HG03469 (cell line): ENCODE results near the gene PADI4.

Source experiments
- ATAC-seq: cut with Tn5 transposase; IDR thresholded peaks from one replicate; pipeline ENCODE4 v1.9.1; 2021; ENCODE audit warnings: mild to moderate bottlenecking, moderate library complexity, moderate number of reproducible peaks; ENCODE audit not compliant: unreplicated experiment

PADI4 gene

DNA sequence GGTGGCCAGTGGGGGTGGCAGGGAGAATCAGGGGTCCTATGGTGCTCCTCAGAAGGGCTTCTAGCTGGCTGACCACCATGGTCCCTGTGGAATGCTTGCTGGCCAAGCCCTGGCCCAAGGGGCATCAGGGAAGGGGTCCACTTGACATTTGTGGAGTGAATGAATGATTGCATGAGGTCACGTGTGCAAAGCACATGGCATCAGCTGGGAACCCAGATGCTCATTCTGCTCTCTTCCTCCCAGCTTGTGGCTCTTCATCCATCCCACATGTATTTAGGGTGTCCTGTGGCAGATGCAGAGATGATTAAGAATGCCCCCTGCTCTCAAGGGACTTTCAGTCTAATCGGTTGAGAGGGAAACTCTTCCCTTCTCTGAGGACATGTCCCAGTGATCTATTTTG is 27.1 kb upstream of the PADI4 start:
- ATAC-seq: no peak

DNA sequence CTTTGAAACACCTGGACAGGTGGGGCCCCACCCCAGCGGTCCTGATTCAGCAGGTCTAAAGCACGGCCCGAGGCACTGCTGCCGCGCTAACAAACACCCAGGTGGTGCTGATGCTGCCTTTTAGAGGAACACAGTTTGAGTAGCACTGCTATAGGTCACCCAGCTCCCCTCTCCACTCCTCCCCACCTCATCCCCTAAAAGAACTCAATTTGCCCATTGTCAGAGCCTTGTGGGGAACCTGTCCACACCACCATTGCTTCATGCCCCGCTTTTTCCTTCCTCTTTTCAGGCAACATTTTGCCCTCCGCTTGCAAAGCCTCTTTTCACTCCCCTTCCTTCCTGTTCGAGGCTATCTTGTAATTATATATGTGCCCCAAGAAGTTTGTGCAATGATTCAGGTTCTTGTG is 26.2 kb upstream of the PADI4 start:
- no peak for ATAC-seq

DNA sequence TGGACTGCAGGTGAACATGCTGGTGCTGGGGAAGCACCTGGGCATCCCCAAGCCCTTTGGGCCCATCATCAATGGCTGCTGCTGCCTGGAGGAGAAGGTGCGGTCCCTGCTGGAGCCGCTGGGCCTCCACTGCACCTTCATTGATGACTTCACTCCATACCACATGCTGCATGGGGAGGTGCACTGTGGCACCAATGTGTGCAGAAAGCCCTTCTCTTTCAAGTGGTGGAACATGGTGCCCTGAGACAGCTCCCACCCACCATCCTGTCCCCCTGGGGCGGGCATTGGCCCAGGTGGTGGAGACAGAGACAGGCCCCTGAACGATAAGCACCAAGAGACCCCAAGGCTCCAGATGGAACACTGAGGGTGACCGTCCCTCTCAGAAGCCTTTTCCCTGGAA is 25.2 kb upstream of the PADI4 start:
- no peak for ATAC-seq

DNA sequence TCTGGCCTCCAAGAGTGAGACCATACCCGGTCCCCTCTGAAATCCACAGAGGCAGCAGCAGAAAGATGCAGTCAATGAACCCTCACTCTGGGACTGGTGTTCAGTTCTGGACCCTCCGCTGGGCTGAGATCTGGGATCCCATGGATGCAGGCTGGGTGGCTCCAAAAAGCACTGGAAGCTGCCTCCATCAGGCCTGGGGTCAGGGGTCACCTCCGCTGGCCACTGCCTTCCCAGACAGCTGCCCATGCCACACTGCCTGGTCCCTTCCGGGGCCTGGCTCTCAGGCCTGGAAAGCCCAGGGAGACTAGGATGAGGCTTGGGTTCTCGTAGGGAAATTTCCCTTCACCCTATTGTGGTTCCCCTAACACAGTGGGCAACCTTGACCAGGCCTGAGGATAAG is 21.4 kb upstream of the PADI4 start:
- no peak for ATAC-seq

DNA sequence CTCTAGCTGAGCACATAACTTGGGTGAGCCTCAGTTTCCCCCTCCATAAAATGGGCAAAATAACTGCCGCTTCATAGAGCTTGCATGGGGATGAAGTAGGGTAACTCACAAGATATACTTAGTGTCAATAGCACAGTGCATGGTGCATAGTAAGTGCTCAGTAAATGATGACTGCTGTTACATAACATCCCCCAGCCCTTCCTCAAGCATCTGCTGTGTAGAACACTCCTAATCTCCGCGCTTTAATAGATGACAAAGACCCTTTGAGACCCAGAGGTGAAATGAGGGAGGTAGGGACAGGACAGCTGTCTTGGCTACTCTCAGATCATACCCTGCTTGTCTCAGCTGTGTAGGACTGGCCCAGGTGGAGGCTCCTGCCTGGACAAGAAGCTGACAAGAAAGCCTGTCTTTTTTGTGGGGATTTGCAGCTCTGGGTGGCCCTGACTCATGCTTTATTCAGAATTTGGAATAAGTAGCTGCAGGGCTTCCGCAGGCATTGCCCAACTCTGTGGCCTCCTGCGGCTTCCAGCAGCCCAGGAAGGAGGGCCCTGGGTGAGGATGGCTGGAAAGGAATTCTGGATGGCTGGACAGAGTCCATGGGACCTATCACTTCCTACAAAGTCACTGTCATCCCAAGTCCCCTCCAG is 20.7 kb upstream of the PADI4 start:
- no peak for ATAC-seq

DNA sequence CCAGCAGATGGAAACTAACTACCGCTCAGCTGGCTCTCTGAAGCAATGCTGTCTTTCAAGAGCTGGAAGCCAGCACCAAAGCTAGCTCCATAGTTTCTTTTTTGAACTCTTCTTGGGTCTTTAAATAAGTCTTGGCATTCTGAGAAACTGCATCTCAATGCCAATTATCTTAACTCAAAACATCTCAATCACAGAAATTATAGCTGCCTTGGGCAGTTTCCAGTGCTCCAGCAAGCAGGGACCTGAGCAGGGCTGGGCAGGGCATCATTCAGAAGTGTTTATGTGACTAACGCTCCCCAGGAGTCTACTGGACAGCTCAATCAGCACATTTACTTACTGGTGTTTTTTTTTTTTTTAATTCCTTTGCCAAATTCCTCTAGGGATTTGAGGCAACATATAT is 18.3 kb upstream of the PADI4 start:
- no peak for ATAC-seq

DNA sequence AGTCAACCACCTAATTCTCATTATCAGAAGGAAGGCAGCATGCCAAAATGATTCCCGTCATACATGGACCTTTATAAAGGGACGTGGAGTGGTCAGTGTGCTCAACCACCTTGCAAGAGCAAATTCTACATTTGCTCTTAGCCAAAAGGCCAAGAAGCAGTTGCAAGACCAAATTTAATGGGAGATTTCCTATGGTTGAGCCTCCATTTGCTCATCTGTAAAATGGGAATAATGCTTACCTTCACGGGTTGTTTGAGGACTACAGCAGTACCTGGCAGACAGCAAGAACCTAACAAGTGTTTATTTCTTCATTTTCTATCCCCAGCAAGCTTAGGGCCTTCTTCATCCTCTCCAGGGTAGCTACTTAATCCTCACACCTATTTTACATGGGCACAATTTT is 17.4 kb upstream of the PADI4 start:
- ATAC-seq: no peak

DNA sequence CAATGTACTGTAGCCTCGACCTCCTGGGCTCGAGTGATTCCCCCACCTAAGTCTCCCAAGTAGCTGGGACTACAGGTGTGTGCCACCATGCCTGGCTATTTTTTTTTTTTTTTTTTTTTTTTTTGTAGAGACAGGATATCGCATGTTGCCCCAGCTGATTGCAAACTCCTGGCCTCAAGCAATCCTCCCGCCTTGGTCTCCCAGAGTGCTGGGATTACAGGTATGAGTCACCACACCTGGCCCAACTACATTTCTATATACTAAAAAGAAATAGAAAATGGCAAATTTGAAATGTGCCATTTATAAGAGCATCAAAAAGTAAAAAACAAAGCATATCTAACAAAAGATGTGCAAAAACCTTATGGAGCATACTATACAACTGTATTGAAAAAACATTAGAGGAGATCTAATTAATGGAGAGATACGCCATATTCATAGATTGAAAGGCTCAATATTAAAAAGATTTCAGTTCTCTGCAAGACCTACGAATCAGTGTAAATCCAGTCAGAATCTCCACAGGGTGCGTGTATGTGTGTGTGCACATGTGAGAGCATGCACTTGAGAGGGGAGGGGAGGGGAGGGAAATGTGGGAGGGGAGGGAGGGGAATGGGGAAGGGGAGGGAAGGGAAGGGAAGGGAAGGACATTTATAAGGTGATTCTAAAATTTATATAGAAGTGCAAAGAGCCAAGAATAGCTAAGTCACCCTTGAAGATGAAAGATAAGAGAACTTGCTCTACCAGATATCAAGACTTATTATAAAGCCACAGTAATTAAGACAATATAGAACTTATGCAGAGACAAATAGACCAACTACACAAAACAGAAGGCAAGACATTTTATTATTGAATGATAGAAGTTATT is 15.5 kb upstream of the PADI4 start:
- ATAC-seq: no peak

DNA sequence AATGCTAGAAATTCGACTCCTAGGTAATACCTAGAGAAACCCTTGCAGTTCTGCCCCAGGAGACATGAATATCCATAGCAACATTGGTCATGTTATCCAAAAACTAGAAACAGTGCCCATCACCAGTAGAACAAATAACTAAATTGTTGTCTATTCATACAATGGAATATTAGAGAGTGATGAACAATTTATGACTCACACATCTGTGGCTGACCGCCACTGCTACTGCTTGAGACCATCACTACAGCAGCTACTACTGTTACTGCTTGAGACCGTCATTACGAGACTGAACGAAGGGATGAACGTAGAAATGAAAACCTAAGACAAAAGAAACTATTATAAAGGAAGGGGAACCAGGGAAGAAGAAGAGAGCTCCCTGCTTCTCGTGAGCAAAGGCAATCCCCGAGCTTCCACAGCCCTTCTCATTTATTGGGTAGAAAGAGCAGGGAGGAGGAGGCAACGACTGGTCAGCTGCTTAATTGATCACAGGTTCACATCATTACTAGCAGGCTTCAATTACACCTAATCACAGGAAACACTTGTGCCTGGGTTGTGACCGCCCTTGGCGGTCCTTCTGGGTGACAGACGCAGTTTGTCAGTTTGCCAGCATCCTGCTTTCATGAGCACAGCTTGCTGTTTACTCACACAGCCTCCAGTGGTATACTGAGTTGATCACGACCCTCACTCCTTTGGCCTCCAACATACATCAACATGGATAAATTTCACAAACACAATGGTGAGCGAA is 14.1 kb upstream of the PADI4 start:
- no peak for ATAC-seq

DNA sequence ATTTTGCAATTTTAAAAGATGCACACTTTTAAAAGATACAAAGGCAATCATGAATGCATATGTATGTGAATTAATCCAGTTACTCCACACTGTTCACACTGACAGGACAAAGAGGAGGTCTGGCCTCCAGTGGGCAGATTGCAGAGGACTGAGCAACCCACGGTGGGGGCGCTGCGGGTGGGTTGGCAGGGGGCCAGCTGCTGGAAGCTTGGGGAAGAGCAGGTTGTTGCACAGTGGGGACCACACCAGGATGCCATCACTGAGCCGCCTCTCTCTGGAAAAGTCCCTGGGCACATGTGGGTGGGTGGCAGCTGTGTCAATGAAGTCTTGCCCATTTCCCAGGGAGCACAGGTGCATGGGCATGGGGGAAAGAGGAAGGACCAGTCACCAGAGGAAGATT is 12.7 kb upstream of the PADI4 start:
- no peak for ATAC-seq

DNA sequence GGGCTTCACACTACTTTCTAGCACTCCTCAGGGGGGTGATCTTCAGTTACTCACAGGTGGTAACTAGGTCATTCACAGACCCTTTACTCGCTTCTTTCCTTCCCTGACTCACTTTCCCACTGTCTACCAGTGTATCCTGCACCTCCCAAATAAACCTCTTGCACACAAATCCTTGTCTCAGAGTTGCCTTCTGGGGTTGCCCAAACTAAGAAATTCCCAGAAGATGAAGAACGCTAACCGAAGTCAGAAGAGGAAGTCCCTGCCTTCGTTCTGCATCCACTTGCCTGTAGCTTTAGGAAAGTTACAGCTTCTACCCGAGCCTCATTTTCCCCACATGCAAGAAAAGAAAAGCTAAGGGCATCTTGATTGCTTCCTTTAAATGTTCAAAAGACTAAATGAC is 11.9 kb upstream of the PADI4 start:
- ATAC-seq: no peak

DNA sequence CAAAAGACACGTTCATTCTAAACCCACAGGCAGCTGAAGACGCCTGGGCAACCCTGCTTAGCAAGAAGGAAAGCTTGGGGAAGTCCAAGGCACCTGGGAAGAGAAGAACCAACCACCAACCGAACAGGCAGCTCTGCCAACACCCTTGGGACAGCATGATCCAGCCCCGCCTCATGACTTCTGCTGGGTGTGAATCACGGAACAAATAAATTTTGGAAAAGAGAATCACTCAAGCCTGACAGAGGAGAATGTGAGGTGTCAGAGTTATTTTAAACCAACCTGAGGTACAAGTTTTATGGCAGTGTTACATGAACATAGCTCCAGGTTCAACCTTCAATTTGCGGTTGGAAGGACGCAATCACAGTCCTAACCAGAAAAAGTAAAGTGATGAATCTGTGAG is 10.0 kb upstream of the PADI4 start:
- ATAC-seq: no peak

DNA sequence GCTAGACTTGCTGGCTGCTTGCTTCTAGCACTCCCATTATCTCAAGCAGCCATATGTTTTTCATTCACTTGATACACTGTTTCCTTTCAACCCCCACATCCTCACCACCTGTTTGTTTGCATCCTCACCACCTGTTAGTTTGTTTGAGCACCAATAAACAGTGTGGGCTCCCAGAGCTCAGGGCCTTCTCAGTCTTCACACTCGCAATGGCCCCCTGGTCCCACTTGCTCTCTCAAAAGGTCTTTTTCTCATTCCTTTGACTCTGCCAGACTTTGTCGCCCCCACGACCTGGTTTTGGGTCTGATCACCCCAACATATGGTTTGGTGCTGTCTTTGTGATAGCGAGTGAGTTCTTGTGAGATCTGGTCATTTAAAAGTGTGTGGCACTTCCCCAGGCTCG is 6.2 kb upstream of the PADI4 start:
- ATAC-seq: no peak

DNA sequence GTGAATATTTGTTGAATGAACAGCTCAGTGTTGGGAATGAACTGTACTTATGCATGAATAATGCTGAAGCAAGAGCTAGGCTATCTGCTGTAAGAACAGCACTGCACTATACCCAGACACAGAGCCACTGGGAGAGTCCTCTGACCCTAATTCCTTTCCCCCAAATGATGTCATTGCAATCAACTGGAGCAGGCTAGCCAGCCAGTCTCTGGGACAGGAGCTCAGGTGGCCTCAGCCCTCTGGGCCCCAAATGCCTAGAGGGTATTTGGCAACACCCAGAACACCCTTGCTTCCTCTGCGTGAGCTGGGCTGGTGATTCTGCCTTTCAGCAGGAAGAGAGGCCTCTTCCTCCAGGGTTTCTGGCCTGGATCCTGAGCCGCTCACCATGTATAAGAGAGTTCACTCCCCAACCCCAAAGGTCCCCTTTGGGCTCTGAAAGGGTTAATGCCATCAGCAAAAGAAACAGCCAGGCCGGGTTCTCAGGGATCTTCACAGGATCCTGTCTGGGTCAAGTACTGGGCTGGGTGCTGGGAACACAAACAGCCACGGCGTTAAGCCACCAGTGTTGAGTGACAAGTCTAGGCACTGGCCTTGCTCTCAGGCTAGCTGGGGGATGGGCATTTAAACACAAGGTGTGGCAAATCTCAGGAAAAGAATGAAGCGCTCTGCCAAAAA is 3.7 kb upstream of the PADI4 start:
- ATAC-seq: no peak

DNA sequence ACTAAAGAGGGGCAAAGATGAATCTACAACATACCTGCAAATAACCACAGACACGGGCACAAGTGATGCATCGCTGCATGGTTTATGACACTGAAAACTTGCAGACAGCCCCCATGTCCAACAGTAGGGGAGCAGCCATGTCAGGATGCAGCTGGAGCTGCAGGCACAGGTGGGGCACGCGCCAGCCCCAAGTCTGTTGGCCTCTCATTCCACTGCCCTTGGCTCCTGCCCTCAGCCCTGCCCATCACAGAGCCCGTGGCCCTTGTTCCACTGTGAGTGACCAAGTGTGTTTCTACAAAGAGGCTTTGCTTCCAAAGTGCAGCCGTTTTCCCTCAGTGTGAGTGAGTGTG is 3.2 kb upstream of the PADI4 start:
- no peak for ATAC-seq

DNA sequence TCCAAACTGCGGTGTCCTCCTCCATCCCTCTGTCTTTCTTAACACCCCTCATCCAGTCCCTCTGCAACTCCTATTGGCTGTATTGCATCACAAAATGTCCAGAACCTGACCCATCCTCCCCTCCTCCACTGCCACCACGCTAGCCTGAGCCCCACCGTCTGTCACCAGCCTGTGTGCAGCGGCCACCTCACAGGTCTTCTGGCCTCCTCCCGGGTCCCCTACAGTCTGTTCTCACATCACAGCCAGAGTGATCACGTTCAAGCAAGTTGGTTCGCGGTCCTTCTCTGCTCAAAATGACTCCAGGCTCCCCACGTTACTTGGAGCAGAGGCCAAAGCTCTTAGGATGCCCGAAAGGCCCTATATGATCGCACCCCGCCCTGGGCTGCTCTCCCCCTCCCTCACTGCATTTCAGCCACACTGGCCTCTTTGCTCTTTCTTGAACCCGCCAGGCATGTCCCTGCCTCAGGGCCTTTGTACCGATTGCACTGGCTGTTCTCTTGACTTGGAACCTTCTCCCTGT is 2.4 kb upstream of the PADI4 start:
- ATAC-seq: no peak

DNA sequence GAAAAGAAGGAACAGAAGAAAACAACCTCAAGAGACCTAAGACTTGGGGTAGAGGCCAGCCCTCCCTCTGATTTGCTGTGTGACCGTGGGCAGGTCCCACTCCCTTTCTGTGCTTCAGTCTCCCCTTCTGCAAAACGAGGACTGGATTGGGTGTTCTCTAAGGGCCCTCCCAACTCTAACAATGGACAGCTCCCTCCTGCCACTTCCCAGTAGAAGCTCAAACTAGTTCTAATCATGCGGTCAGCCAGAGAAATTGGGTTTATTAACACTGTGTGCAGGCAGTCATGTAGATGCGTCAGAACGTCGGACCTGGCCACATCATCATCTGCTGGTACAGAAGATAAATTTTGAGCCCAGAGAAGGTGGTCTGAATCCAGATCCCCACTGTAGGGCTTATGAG is 1.6 kb upstream of the PADI4 start:
- ATAC-seq: no peak

DNA sequence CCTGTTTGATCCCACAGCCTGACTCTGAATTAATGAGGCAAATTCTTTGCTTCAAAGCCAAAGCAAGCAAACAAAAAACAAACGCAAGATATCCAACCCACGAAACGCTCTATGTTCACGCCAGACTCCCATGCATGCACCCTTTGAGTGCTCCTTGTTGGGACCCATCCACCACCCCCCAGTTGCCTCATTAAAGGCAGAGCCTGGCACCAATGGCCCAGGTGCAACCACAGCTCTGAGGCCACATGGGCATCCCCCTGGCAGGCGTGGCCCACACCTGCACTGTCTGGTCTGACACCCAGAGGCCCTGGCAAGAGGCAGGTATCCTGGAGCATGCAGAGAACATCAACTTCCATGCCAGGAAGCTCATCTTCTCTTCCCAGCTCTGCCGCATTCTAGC is 1.1 kb upstream of the PADI4 start:
- ATAC-seq: no peak

DNA sequence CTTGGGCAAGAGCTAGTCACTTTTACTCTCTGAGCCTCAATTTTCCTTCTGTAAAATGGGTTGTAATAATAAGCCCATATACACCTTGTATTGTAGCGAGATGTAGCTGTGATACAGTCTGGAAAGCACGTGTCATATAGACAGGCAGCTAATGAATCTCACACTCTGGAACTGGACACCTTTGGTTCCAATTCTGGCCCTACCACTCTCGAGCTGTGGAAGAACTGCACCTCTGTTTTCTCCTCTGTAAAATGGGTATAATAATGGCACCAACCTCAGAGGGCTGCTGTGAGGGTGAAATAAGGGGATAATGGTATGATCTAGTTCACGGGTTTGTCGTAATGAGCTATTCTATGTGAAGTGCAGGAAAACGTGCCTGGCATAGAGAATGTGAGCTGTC is 668 bp upstream of the PADI4 start:
- no peak for ATAC-seq

DNA sequence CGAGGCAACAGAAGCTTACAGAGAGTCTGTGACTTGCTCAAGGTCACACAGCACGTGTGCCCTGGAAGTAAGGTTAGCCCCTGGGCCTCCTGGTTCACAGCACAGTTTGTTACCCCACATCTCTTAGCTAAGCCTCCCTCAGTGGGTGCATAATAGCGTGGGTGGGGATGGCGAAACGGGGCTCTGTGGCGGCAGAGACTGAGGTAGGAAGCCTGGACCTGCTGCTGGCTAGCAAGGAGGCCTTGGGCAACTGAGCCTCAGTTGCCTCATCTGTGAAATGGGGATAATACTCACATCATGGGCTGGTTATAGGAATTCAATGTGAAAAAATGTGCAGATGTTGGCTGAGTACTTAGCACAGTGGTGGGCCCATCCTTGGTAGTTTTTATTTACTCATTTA is 596 bp downstream of the PADI4 start:
- no peak for ATAC-seq

DNA sequence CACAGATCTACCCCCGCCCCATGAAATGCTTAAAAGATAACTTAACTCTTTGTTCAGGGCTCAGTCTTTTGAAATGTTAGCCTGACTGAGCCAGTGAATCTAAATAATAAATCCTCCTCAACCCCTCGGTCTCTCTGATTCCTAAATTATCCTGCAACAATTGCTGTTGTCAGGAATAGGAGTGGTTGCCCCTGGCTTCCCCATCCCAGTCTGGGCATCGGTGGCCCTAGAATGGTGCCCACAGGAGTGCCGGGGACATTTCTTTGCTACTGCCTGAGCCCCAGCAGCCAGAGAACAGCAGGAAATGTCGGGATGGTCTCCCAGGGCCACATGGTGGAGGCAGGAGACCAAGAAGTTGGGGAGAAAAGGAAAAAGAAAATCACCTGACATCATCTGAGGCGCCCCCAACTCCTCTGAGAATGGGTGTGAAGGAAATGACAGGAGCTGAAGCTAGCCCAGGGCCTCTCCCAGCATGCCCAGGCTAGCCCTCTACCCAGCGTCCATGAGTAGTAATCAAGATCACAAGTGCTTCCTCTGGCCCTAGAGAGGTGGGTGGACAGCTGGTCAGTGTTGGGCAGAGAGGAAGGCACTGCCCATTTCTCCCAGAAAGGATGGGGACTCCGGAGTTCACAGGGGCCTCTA is 1.6 kb downstream of the PADI4 start:
- ATAC-seq: no peak
